ENCODE results near the gene SUCO. TPM values are rescaled to one million over a fixed set of nuclear protein-coding genes. Genes with fewer than 3 reads are reported as not detected.

Gene SUCO
- total RNA-seq, 3 donors from 2014 or later (not counting 1 experiment from before 2014, with no cell fraction given) = 86.0 to 97.5 (median 96.0) TPM

DNA sequence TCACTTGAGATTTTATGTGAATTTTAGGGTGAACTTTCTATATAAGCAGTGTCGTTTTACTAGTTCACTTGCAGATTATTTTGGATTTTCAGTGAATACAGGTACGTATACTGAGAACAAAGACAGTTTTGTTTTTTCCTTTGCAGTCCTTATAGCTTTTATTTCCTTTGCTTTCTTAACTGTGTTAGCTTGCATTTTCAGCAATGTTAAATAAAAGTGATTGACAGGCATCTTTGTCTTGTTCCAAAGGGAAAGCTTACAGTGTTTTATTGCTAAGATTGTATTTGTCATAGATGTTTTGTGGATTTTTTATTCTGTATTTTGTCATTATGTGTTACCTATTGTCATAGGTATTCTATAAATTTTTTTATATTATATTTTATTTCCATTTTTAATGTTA is 72.7 kb downstream of the SUCO start:
- 89% methylated on average over 2 of the region's 2 CpGs for WGBS (ENCODE audit: insufficient coverage)
- ATAC-seq = no peak
- Mint-ChIP-seq H3K36me3 (peaks cover 10% of the 10 kb centered on the region), H3K4me1 (peaks cover 9 to 10% of the 10 kb centered on the region in 2 donors), H3K27ac (no peak overlapping the region), H3K27me3 (ENCODE audit: low read depth in 2 of 2) (no peaks in the 10 kb centered on the region), H3K9me3 (no peaks in the 10 kb centered on the region), H3K4me3 (no peak overlapping the region)
- H3K9me3 ChIP-seq (ENCODE audit: control insufficient read depth, insufficient read depth, low read length) = no peaks in the 10 kb centered on the region
- H3K4me1 ChIP-seq (ENCODE audit: control insufficient read depth, insufficient read depth, low read length) = no peaks in the 10 kb centered on the region
- TF ChIP-seq, protein P1, sequence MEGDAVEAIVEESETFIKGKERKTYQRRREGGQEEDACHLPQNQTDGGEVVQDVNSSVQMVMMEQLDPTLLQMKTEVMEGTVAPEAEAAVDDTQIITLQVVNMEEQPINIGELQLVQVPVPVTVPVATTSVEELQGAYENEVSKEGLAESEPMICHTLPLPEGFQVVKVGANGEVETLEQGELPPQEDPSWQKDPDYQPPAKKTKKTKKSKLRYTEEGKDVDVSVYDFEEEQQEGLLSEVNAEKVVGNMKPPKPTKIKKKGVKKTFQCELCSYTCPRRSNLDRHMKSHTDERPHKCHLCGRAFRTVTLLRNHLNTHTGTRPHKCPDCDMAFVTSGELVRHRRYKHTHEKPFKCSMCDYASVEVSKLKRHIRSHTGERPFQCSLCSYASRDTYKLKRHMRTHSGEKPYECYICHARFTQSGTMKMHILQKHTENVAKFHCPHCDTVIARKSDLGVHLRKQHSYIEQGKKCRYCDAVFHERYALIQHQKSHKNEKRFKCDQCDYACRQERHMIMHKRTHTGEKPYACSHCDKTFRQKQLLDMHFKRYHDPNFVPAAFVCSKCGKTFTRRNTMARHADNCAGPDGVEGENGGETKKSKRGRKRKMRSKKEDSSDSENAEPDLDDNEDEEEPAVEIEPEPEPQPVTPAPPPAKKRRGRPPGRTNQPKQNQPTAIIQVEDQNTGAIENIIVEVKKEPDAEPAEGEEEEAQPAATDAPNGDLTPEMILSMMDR (IDR thresholded peaks at IDR 0.05) = no peak
- no peak overlapping the region for H3K27ac ChIP-seq (ENCODE audit: low read length)
- DNase-seq = no peak
- intact Hi-C loops (cut with micrococcal nuclease) = no loop called here
- H3K4me3 ChIP-seq (ENCODE audit: low read length) = no peak overlapping the region
- H3K36me3 ChIP-seq (ENCODE audit: control insufficient read depth, insufficient read depth, low read length) = peaks cover 49% of the 10 kb centered on the region
- H3K27me3 ChIP-seq (ENCODE audit: control insufficient read depth, insufficient read depth, low read length) = no peaks in the 10 kb centered on the region

DNA sequence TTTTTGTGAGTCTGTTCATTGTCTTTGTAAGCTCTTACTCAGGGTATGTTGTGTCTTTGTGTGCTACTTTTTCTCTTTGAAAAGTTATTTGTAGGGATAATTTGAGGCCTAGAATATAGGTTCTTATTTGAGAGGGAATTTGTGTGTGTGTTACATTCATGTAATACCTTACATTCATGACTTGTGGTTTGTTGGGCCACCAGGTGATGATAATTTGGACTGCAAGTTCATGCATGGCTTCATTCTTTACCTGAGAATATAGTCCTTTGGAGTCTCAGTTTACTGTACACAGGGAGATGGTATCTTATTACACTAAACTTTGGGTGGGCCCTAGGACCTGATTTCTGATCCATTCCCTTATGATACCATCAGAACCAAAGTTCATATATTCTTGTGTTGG is 74.2 kb downstream of the SUCO start:
- Mint-ChIP-seq H3K27me3 (ENCODE audit: low read depth in 2 of 2) (no peaks in the 10 kb centered on the region), H3K27ac (no peak overlapping the region), H3K36me3 (peaks cover 10% of the 10 kb centered on the region), H3K9me3 (no peaks in the 10 kb centered on the region), H3K4me1 (peaks cover 9% of the 10 kb centered on the region in 2 donors), H3K4me3 (no peak overlapping the region)
- TF ChIP-seq, protein P1 (IDR thresholded peaks at IDR 0.05) = no peak
- H3K36me3 ChIP-seq (ENCODE audit: control insufficient read depth, insufficient read depth, low read length) = peaks cover 55% of the 10 kb centered on the region
- no peaks in the 10 kb centered on the region for H3K4me1 ChIP-seq (ENCODE audit: control insufficient read depth, insufficient read depth, low read length)
- H3K27me3 ChIP-seq (ENCODE audit: control insufficient read depth, insufficient read depth, low read length) = no peaks in the 10 kb centered on the region
- H3K9me3 ChIP-seq (ENCODE audit: control insufficient read depth, insufficient read depth, low read length) = no peaks in the 10 kb centered on the region
- ATAC-seq = no peak
- H3K4me3 ChIP-seq (ENCODE audit: low read length) = no peak overlapping the region
- H3K27ac ChIP-seq (ENCODE audit: low read length) = no peak overlapping the region
- no peak for DNase-seq
- intact Hi-C loops (cut with micrococcal nuclease) = no loop called here

- intact Hi-C loops (cut with micrococcal nuclease) = no loop called here
- no peak for ATAC-seq
- Mint-ChIP-seq H3K4me3 (no peak overlapping the region), H3K36me3 (peaks cover 10% of the 10 kb centered on the region), H3K4me1 (peaks cover 9% of the 10 kb centered on the region in 2 donors), H3K9me3 (no peaks in the 10 kb centered on the region), H3K27ac (no peak overlapping the region), H3K27me3 (ENCODE audit: low read depth in 2 of 2) (no peaks in the 10 kb centered on the region)
- Histone ChIP-seq H3K4me1 (ENCODE audit: control insufficient read depth, insufficient read depth, low read length) (no peaks in the 10 kb centered on the region), H3K9me3 (ENCODE audit: control insufficient read depth, insufficient read depth, low read length) (no peaks in the 10 kb centered on the region), H3K27ac (ENCODE audit: low read length) (no peak overlapping the region), H3K36me3 (ENCODE audit: control insufficient read depth, insufficient read depth, low read length) (peaks cover 47% of the 10 kb centered on the region), H3K27me3 (ENCODE audit: control insufficient read depth, insufficient read depth, low read length) (no peaks in the 10 kb centered on the region), H3K4me3 (ENCODE audit: low read length) (no peak overlapping the region)
- 87% methylated on average over 3 of the region's 4 CpGs for WGBS (ENCODE audit: insufficient coverage)
- TF ChIP-seq, protein P1 (IDR thresholded peaks at IDR 0.05) = no peak
- no peak for DNase-seq
These were observed 75.2 kb downstream of the SUCO start for GRCh38 chr1:172608098-172608601.

DNA sequence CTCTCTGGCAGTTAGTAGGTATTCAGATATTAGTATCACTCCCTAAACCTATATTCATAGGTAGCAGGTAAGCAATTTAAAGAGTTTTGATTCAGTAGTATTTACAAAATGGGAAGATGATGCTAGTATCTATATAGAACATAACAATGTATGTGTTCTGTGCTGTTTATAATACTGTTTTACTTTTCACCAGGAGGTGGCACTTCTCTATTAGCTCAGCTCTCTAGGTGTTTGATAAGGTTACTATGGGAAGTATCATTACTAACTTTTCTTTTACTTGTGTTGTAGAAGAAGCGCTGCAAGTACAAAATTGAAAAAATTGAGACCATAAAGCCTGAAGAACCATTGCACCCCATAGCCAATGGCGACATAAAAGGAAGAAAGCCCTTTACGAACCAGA is 76.6 kb downstream of the SUCO start:
- 93% methylated on average over 3 of the region's 3 CpGs for WGBS (ENCODE audit: insufficient coverage)
- Mint-ChIP-seq H3K27ac (peak overlapping the region; percentile 66 to 80), H3K27me3 (ENCODE audit: low read depth in 2 of 2) (no peaks in the 10 kb centered on the region), H3K4me1 (peaks cover 9% of the 10 kb centered on the region in 2 donors), H3K36me3 (peaks cover 10% of the 10 kb centered on the region), H3K4me3 (no peak overlapping the region), H3K9me3 (no peaks in the 10 kb centered on the region)
- peak in 1 of 2 donors; percentile 63 for DNase-seq
- no peaks in the 10 kb centered on the region for H3K9me3 ChIP-seq (ENCODE audit: control insufficient read depth, insufficient read depth, low read length)
- H3K27me3 ChIP-seq (ENCODE audit: control insufficient read depth, insufficient read depth, low read length) = no peaks in the 10 kb centered on the region
- no peak overlapping the region for H3K27ac ChIP-seq (ENCODE audit: low read length)
- TF ChIP-seq, protein P1 (IDR thresholded peaks at IDR 0.05) = peak; percentile 69
- peaks cover 35% of the 10 kb centered on the region for H3K36me3 ChIP-seq (ENCODE audit: control insufficient read depth, insufficient read depth, low read length)
- no peaks in the 10 kb centered on the region for H3K4me1 ChIP-seq (ENCODE audit: control insufficient read depth, insufficient read depth, low read length)
- intact Hi-C loops (cut with micrococcal nuclease) = loop anchor here (1.0 kb wide), 2 partner anchors 110 to 119 kb away; no protein-coding TSS in a partner anchor
- no peak overlapping the region for H3K4me3 ChIP-seq (ENCODE audit: low read length)
- peak; percentile 76 to 95 (median 86) for ATAC-seq

Measured in natural killer cell (primary cell).